Activated CD8-positive, alpha-beta memory T cell treated with anti-CD3 and anti-CD28 coated beads, Interleukin-2, amount 10 ng/mL, durations not matched to agents 7 days and 5 days (primary cell): Measurements from ENCODE around the gene FASN. TPM values are rescaled to one million over a fixed set of nuclear protein-coding genes. Genes with fewer than 3 reads are reported as not detected.

Experiments used
- ATAC-seq: fragments of 150-1000 bp; cut with Tn5 transposase; one replicate; pipeline ENCODE4 v1.10.0; 2021; ENCODE audit warnings: moderate library complexity
- CTCF ChIA-PET: fragments of 350-600 bp; sonication (Branson Sonifier 250); formaldehyde crosslinking; loops from one replicate; lab custom pipeline; 2021; ENCODE audit warnings: antibody characterized with exemption; lab: Charles Lee
- DNase-seq: peaks from one replicate; pipeline ENCODE4 v3.0.0-alpha.2; 2020
- H3K27ac Mint-ChIP-seq: one replicate; pipeline ENCODE4 v1.8.0; 2021; ENCODE audit warnings: mild to moderate bottlenecking, mixed read lengths
- H3K27me3 Mint-ChIP-seq: one replicate; pipeline ENCODE4 v1.8.0; 2021; ENCODE audit warnings: mixed read lengths
- H3K36me3 Mint-ChIP-seq: one replicate; pipeline ENCODE4 v1.8.0; 2021; ENCODE audit warnings: mild to moderate bottlenecking, mixed read lengths
- H3K4me1 Mint-ChIP-seq: one replicate; pipeline ENCODE4 v1.8.0; 2021; ENCODE audit warnings: mixed read lengths
- H3K4me3 Mint-ChIP-seq: one replicate; pipeline ENCODE4 v1.8.0; 2021; ENCODE audit warnings: mild to moderate bottlenecking, moderate library complexity, mixed read lengths
- H3K9me3 Mint-ChIP-seq: one replicate; pipeline ENCODE4 v1.8.0; 2022; ENCODE audit warnings: low read depth, mixed read lengths
- total RNA-seq, 2 experiments: library from RNA; stranded (reverse); gene quantifications; one replicate each; pipeline ENCODE4 v1.2.3, GENCODE V29; 2021

Gene FASN
- total RNA-seq, 2 experiments from 2014 or later: 229 to 277 TPM

GRCh38 chr17:82104797-82105416 is 6.9 kb upstream of the FASN start:
- no peaks in the 10 kb centered on the region for H3K9me3 Mint-ChIP-seq
- ATAC-seq (no peak), DNase-seq (peak; percentile 37)
- peak overlapping the region; percentile 93 for H3K27ac Mint-ChIP-seq
- peak overlapping the region; percentile 80 for H3K4me3 Mint-ChIP-seq
- H3K27me3 Mint-ChIP-seq: no peaks in the 10 kb centered on the region
- CTCF ChIA-PET: interaction anchor here (1.6 to 2.5 kb wide), 5 partner anchors 75 to 131 kb away, joined by 3 to 13 read pairs (median 5); no protein-coding TSS in a partner anchor
- no peaks in the 10 kb centered on the region for H3K36me3 Mint-ChIP-seq
- H3K4me1 Mint-ChIP-seq: peaks cover 25% of the 10 kb centered on the region

- Mint-ChIP-seq H3K36me3 (no peaks in the 10 kb centered on the region), H3K27me3 (no peaks in the 10 kb centered on the region)
Measured at GRCh38 chr17:82103553-82104451, 5.8 kb upstream of the FASN start.

GRCh38 chr17:82101767-82102679 is 4.0 kb upstream of the FASN start:
- CTCF ChIA-PET: no interaction called here

More at GRCh38 chr17:82103553-82104451, 5.8 kb upstream of the FASN start:
- DNase-seq (no peak), ATAC-seq (no peak)
- peaks cover 25% of the 10 kb centered on the region for H3K4me1 Mint-ChIP-seq
- CTCF ChIA-PET: no interaction called here
- no peaks in the 10 kb centered on the region for H3K9me3 Mint-ChIP-seq
- H3K27ac Mint-ChIP-seq: no peak overlapping the region
- no peak overlapping the region for H3K4me3 Mint-ChIP-seq

GRCh38 chr17:82101301-82101715 is 3.3 kb upstream of the FASN start:
- no peaks in the 10 kb centered on the region for H3K36me3 Mint-ChIP-seq
- ATAC-seq (no peak), DNase-seq (no peak)
- no peaks in the 10 kb centered on the region for H3K9me3 Mint-ChIP-seq
- CTCF ChIA-PET: no interaction called here
- H3K4me3 Mint-ChIP-seq: no peak overlapping the region
- peaks cover 20% of the 10 kb centered on the region for H3K4me1 Mint-ChIP-seq
- no peak overlapping the region for H3K27ac Mint-ChIP-seq
- H3K27me3 Mint-ChIP-seq: no peaks in the 10 kb centered on the region

More at GRCh38 chr17:82101767-82102679, 4.0 kb upstream of the FASN start:
- ATAC-seq (no peak), DNase-seq (no peak)
- Mint-ChIP-seq H3K27me3 (no peaks in the 10 kb centered on the region), H3K9me3 (no peaks in the 10 kb centered on the region), H3K4me3 (no peak overlapping the region), H3K36me3 (no peaks in the 10 kb centered on the region), H3K4me1 (peaks cover 24% of the 10 kb centered on the region), H3K27ac (peak overlapping the region; percentile 40)

- Mint-ChIP-seq H3K4me3 (peak overlapping the region; percentile 76), H3K9me3 (no peaks in the 10 kb centered on the region), H3K36me3 (peaks cover 1% of the 10 kb centered on the region)
Measured at GRCh38 chr17:82100502-82101298, 2.7 kb upstream of the FASN start.

GRCh38 chr17:82098939-82099763 is 1.1 kb upstream of the FASN start:
- no peak for DNase-seq
- ATAC-seq: no peak
- CTCF ChIA-PET: interaction anchor here (1.0 to 1.8 kb wide), 6 partner anchors 8 to 79 kb away, joined by 3 to 12 read pairs (median 8); partner anchors contain the start of gene DCXR
- Mint-ChIP-seq H3K9me3 (no peaks in the 10 kb centered on the region), H3K4me1 (peaks cover 13% of the 10 kb centered on the region), H3K27ac (peak overlapping the region; percentile 87), H3K27me3 (no peaks in the 10 kb centered on the region), H3K36me3 (peaks cover 1% of the 10 kb centered on the region), H3K4me3 (peak overlapping the region; percentile 76)

More at GRCh38 chr17:82100502-82101298, 2.7 kb upstream of the FASN start:
- ATAC-seq: no peak
- DNase-seq: no peak
- H3K27me3 Mint-ChIP-seq: no peaks in the 10 kb centered on the region
- peaks cover 20% of the 10 kb centered on the region for H3K4me1 Mint-ChIP-seq
- CTCF ChIA-PET: interaction anchor here (1.0 to 1.4 kb wide), 2 partner anchors 70 to 71 kb away, joined by 3 read pairs; no protein-coding TSS in a partner anchor
- H3K27ac Mint-ChIP-seq: peak overlapping the region; percentile 87

- ATAC-seq (no peak), DNase-seq (no peak)
- Mint-ChIP-seq H3K36me3 (peaks cover 5% of the 10 kb centered on the region), H3K4me3 (peak overlapping the region; percentile 58), H3K27ac (peak overlapping the region; percentile 49), H3K4me1 (peaks cover 13% of the 10 kb centered on the region), H3K9me3 (no peaks in the 10 kb centered on the region), H3K27me3 (no peaks in the 10 kb centered on the region)
- CTCF ChIA-PET: interaction anchor here (1.0 to 1.8 kb wide), 4 partner anchors 9 to 78 kb away, joined by 3 to 12 read pairs (median 9); partner anchors contain the start of gene DCXR
Measured at GRCh38 chr17:82097919-82098168, 192 bp downstream of the FASN start.

- H3K36me3 Mint-ChIP-seq: peaks cover 5% of the 10 kb centered on the region
- no peak overlapping the region for H3K27ac Mint-ChIP-seq
- ATAC-seq (peak; percentile 2), DNase-seq (peak; percentile 56)
- CTCF ChIA-PET: interaction anchor here (1.0 to 1.8 kb wide), 3 partner anchors 9 to 59 kb away, joined by 3 to 12 read pairs (median 9); partner anchors contain the start of gene DCXR
- no peaks in the 10 kb centered on the region for H3K27me3 Mint-ChIP-seq
- peaks cover 13% of the 10 kb centered on the region for H3K4me1 Mint-ChIP-seq
- no peaks in the 10 kb centered on the region for H3K9me3 Mint-ChIP-seq
- peak overlapping the region; percentile 69 for H3K4me3 Mint-ChIP-seq
Measured at GRCh38 chr17:82097184-82097918, 685 bp downstream of the FASN start.

GRCh38 chr17:82096709-82097183 is 1.3 kb downstream of the FASN start:
- DNase-seq: no peak
- Mint-ChIP-seq H3K4me3 (peak overlapping the region; percentile 69), H3K36me3 (peaks cover 7% of the 10 kb centered on the region), H3K27me3 (no peaks in the 10 kb centered on the region), H3K4me1 (peaks cover 13% of the 10 kb centered on the region), H3K27ac (no peak overlapping the region), H3K9me3 (no peaks in the 10 kb centered on the region)
- ATAC-seq: no peak
- CTCF ChIA-PET: no interaction called here

- DNase-seq (no peak), ATAC-seq (no peak)
- H3K27me3 Mint-ChIP-seq: no peaks in the 10 kb centered on the region
- H3K36me3 Mint-ChIP-seq: peaks cover 8% of the 10 kb centered on the region
- CTCF ChIA-PET: no interaction called here
- H3K4me3 Mint-ChIP-seq: peak overlapping the region; percentile 41
- no peak overlapping the region for H3K27ac Mint-ChIP-seq
- H3K4me1 Mint-ChIP-seq: peaks cover 13% of the 10 kb centered on the region
- no peaks in the 10 kb centered on the region for H3K9me3 Mint-ChIP-seq
Measured at GRCh38 chr17:82095777-82096708, 2.0 kb downstream of the FASN start.
